Gastrocnemius medialis (tissue), 4 donors: ENCODE results near the gene CYB561A3.

Experiments
- CTCF ChIP-seq, 5 experiments: fragments of 450-650 bp in 3 of 5; fragments of 200-600 bp in 2 of 5; sonication (generic) in 2 of 5; IDR thresholded peaks in 4 of 5; conservative IDR thresholded peaks in 1 of 5; 1 replicate in 4 of 5; 2 replicates in 1 of 5; pipeline ENCODE4 v1.5.1; 2016 to 2019; ENCODE audit warnings: antibody characterized with exemption in 5 of 5, mild to moderate bottlenecking in 3 of 5, moderate library complexity in 3 of 5
- POLR2A ChIP-seq, 2 donors: fragments of 450-650 bp; IDR thresholded peaks; one replicate each; pipeline ENCODE4 v1.6.1; 2017; ENCODE audit warnings: antibody characterized with exemption in 2 of 2, mild to moderate bottlenecking in 2 of 2, moderate library complexity in 2 of 2

GRCh38 chr11:61310749-61311148 lies 50.9 kb downstream of the CYB561A3 start:
- TF ChIP-seq CTCF (IDR thresholded peaks at IDR 0.05 in 4 of 5, conservative IDR thresholded peaks at IDR 0.05 in 1 of 5) = no peak
- TF ChIP-seq POLR2A (IDR thresholded peaks at IDR 0.05) = no peak
